Pancreas (tissue), 10 donors: ENCODE results near the gene FCN2. TPM values are rescaled to one million over a fixed set of nuclear protein-coding genes. Genes with fewer than 3 reads are reported as not detected.

ENCODE experiments used
- ATAC-seq, 4 donors: fragments of 200-7000 bp; cut with Tn5 transposase; one replicate each; pipeline versions ENCODE4 v1.8.0 to v1.9.1; 2020; ENCODE audit warnings: mild to moderate bottlenecking in 4 of 4, moderate library complexity in 4 of 4
- DNase-seq, 6 donors: peaks; one replicate each; pipeline ENCODE4 v3.0.0-alpha.2; 2020
- FAIRE-seq: peaks from 2 replicates; lab custom pipeline; 2012; peaks lifted over from hg19 to GRCh38; lab: Jason Lieb, UNC
- H3K27ac ChIP-seq, 4 donors: fragments of 200-600 bp; sonication (generic); 1 replicate in 3 of 4; 2 replicates in 1 of 4; pipeline versions ENCODE4 v1.5.0 to v1.8.0; 2020
- H3K27me3 ChIP-seq, 4 donors: fragments of 200-600 bp; one replicate each; pipeline ENCODE4 v1.8.0; 2021
- H3K36me3 ChIP-seq, 3 donors: fragments of 200-600 bp; sonication (generic) in 1 of 3; one replicate each; pipeline versions ENCODE4 v1.5.0 to v1.8.0; 2020 to 2021
- H3K4me1 ChIP-seq, 3 donors: fragments of 200-600 bp; one replicate each; pipeline ENCODE4 v1.8.0; 2021
- H3K4me3 ChIP-seq, 4 donors: fragments of 200-600 bp; sonication (generic) in 2 of 4; one replicate each; pipeline versions ENCODE4 v1.5.0 to v1.8.0; 2020 to 2021
- H3K9me3 ChIP-seq, 4 donors: fragments of 200-600 bp; one replicate each; pipeline ENCODE4 v1.8.0; 2021
- CTCF ChIP-seq, 4 donors: fragments of 200-600 bp; sonication (generic) in 3 of 4; IDR thresholded peaks; one replicate each; pipeline versions ENCODE4 v1.5.0 to v1.8.0; 2021; ENCODE audit warnings: antibody characterized with exemption in 4 of 4
- WGBS, 2 donors: extraction: QIAGEN DNeasy Blood & Tissue Kit; methylation state at CpG; one replicate each; pipeline ENCODE4 v1.1.7; 2013; 5-methylcytosine and 5-hydroxymethylcytosine counted together
- intact Hi-C, 3 donors: fragments of 100-400 bp; cut with DNase I; formaldehyde crosslinking; loops; one replicate each; pipeline versions ENCODE4 v1.11.1 to v1.14.2; 2022
- polyA plus RNA-seq, 2 donors: library from polyadenylated mRNA; stranded (reverse); fragments of 200-250 nt; gene quantifications; one replicate each; pipeline ENCODE4 v1.2.3, GENCODE V29; 2013
- total RNA-seq, 6 donors: library from RNA; stranded (reverse); fragmentation: NEBNext Ultra II Directional in 4 of 6; extraction: Animal tissue kit (Norgen Biotek cat#: 25700) in 4 of 6; gene quantifications; one replicate each; pipeline versions ENCODE4 v1.2.1 to v1.2.4, GENCODE V29; 2021 to 2023
- donor health status: healthy with polysubstance abuse.
- donor health status: DM: no; HTN: no; CAD: no; lungs with moderate emphysema.
- donor health status: DM: no; HTN: no; CAD: no.
- donor health status: control.
- donor health status: control.
- donor health status: Bipolar disorder and iron deficiency.
- donor health status: DM: yes; HTN: yes; CAD: no.
- donor health status: DM: no; HTN: no; CAD: no.
- donor health status: DM: no; HTN: no; CAD: no.
- donor health status: DM: yes; HTN: yes; CAD: no.

Gene FCN2
- total and polyA plus RNA-seq, 8 donors = 0.16 to 0.84 (median 0.38) TPM; not detected in 3

GRCh38 chr9:134861595-134862334, 18.8 kb upstream of the FCN2 start:
- H3K36me3 ChIP-seq = no peaks in the 10 kb centered on the region
- WGBS, 2 donors = 66 to 80% methylated on average over 17 of the region's 17 CpGs
- intact Hi-C loops = no loop called here
- H3K9me3 ChIP-seq = no peaks in the 10 kb centered on the region
- no peak for ATAC-seq
- H3K4me3 ChIP-seq = no peak overlapping the region
- DNase-seq = no peak
- no peak for TF ChIP-seq CTCF (IDR thresholded peaks at IDR 0.05)
- no peaks in the 10 kb centered on the region for H3K4me1 ChIP-seq
- H3K27ac ChIP-seq = no peak overlapping the region
- H3K27me3 ChIP-seq = no peaks in the 10 kb centered on the region
- no peak for FAIRE-seq

- no peaks in the 10 kb centered on the region for H3K4me1 ChIP-seq
- H3K36me3 ChIP-seq = no peaks in the 10 kb centered on the region
- FAIRE-seq (no peak), DNase-seq (peak in 1 of 6 donors; percentile 4), ATAC-seq (no peak)
- WGBS, 2 donors = 75% methylated on average over 16 of the region's 16 CpGs
- H3K27ac ChIP-seq = no peak overlapping the region
- H3K9me3 ChIP-seq = no peaks in the 10 kb centered on the region
- no peak for TF ChIP-seq CTCF (IDR thresholded peaks at IDR 0.05)
- no peak overlapping the region for H3K4me3 ChIP-seq
- intact Hi-C loops = no loop called here
- no peaks in the 10 kb centered on the region for H3K27me3 ChIP-seq
These were observed 17.2 kb upstream of the FCN2 start for GRCh38 chr9:134863306-134863902.

- no peak for TF ChIP-seq CTCF (IDR thresholded peaks at IDR 0.05)
- Histone ChIP-seq H3K36me3 (no peaks in the 10 kb centered on the region), H3K4me1 (no peaks in the 10 kb centered on the region), H3K4me3 (no peak overlapping the region), H3K9me3 (no peaks in the 10 kb centered on the region), H3K27me3 (no peaks in the 10 kb centered on the region), H3K27ac (no peak overlapping the region)
- intact Hi-C loops = no loop called here
- DNase-seq = peak in 1 of 6 donors; percentile 4
- WGBS, 2 donors = 61 to 68% methylated on average over 28 of the region's 28 CpGs
- no peak for ATAC-seq
- no peak for FAIRE-seq
These were observed 16.4 kb upstream of the FCN2 start for GRCh38 chr9:134863941-134864820.

GRCh38 chr9:134864821-134865190, 15.8 kb upstream of the FCN2 start:
- no peak for TF ChIP-seq CTCF (IDR thresholded peaks at IDR 0.05)
- intact Hi-C loops = no loop called here
- no peak overlapping the region for H3K4me3 ChIP-seq
- no peak for DNase-seq
- no peak for FAIRE-seq
- H3K9me3 ChIP-seq = no peaks in the 10 kb centered on the region
- H3K27ac ChIP-seq = no peak overlapping the region
- ATAC-seq = no peak
- no peaks in the 10 kb centered on the region for H3K27me3 ChIP-seq
- no peaks in the 10 kb centered on the region for H3K36me3 ChIP-seq
- WGBS, 2 donors = 70 to 77% methylated on average over 13 of the region's 13 CpGs
- H3K4me1 ChIP-seq = no peaks in the 10 kb centered on the region
